ENCODE results near the gene MLXIP. TPM values are rescaled to one million over a fixed set of nuclear protein-coding genes. Genes with fewer than 3 reads are reported as not detected.

MLXIP gene
- total and polyA plus RNA-seq, 2 of the 8 experiments (the other 6 are each of a cell fraction or from before 2014, with no cell fraction given) = 5.5 to 40.5 TPM

DNA sequence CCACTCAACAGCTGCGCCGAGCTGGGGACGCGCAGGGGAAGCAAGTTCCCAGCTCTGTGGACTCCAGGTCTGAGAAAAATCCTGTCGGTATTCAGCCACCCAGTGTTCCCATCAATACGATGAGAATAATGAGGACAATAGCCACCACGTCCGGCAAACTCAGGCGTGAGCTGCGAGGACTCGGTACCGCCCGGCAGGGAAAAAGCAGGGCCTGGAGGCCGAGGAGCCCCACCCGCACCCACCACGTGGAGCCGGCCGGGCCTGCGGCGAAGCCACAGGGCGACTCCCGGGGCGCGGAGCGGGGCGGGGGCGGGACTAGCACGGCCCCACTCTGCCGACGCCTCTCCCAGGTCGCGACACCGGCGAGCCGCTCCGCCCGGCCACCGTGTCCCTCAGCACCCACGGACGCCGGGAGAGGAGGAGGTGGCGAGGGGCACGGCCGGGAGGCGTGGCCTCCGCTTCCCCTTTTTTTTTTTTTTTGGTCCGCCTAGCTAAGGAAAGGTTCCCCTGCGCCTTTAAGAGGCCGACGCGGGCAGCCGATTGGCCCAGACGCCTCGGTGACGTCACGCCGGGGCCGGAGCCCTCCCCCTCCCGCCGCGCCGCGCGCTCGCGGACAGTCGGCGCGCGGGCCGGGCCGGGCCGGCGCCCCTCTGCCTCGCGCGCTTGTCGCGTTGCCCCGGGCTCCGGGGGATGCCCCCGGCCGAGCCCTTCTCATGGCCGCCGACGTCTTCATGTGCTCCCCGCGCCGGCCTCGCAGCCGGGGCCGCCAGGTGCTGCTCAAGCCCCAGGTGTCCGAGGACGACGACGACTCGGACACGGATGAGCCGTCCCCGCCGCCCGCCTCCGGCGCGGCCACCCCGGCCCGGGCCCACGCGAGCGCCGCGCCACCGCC is at the start of gene MLXIP (continued):
- no peak for TF ChIP-seq SIN3A (conservative IDR thresholded peaks at IDR 0.05 in 1 of 2, IDR thresholded peaks at IDR 0.05 in 1 of 2; ENCODE audit: low read depth in 1 of 2, low read length in 2 of 2)
- no peak for TF ChIP-seq GABPA (IDR thresholded peaks at IDR 0.05; ENCODE audit: borderline replicate concordance, insufficient read depth, low read length)
- TF ChIP-seq, protein P1, sequence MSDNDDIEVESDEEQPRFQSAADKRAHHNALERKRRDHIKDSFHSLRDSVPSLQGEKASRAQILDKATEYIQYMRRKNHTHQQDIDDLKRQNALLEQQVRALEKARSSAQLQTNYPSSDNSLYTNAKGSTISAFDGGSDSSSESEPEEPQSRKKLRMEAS (IDR thresholded peaks at IDR 0.05) = peak; percentile 93
- no peak for TF ChIP-seq JUN (IDR thresholded peaks at IDR 0.05; ENCODE audit: low read depth, low read length)
- no peak for TF ChIP-seq SIX5 (IDR thresholded peaks at IDR 0.05; ENCODE audit: low read depth, low read length)
